Gastrocnemius medialis (tissue), 4 donors: ENCODE data around the gene SAA2. TPM values are rescaled to one million over a fixed set of nuclear protein-coding genes. Genes with fewer than 3 reads are reported as not detected.
"Not testable (repeated sequence)": the region's sequence is repeated elsewhere in the genome, so short reads cannot be mapped to it uniquely, and the experiment has no call there.

Source experiments
- ATAC-seq, 2 donors: fragments of 150-250 bp; one replicate each; pipeline ENCODE4 v1.9.1; 2016
- DNase-seq, 2 donors: peaks; one replicate each; pipeline ENCODE4 v3.0.0-alpha.2; 2019
- H3K27ac ChIP-seq, 4 donors: fragments of 200-600 bp; sonication (generic); 1 replicate in 1 of 4; 2 replicates in 3 of 4; pipeline ENCODE4 v1.5.1; 2016 to 2018; ENCODE audit warnings: mild to moderate bottlenecking in 2 of 4, moderate library complexity in 1 of 4
- H3K27me3 ChIP-seq, 3 donors: fragments of 200-600 bp; sonication (generic) in 2 of 3; 1 replicate in 1 of 3; 2 replicates in 2 of 3; pipeline versions ENCODE4 v1.5.1 to v1.6.0; 2016 to 2019; ENCODE audit warnings: mild to moderate bottlenecking in 1 of 3, moderate library complexity in 1 of 3
- H3K36me3 ChIP-seq, 2 donors: fragments of 200-600 bp; sonication (generic) in 1 of 2; one replicate each; pipeline ENCODE4 v1.5.1; 2017 to 2018
- H3K4me1 ChIP-seq, 2 donors: fragments of 200-600 bp; sonication (generic) in 1 of 2; one replicate each; pipeline ENCODE4 v1.5.1; 2016 to 2017; ENCODE audit warnings: mild to moderate bottlenecking in 2 of 2
- H3K4me3 ChIP-seq, 4 donors: fragments of 200-600 bp; sonication (generic) in 3 of 4; 1 replicate in 1 of 4; 2 replicates in 3 of 4; pipeline ENCODE4 v1.5.1; 2016 to 2019; ENCODE audit warnings: mild to moderate bottlenecking in 2 of 4
- H3K9me3 ChIP-seq, 3 donors: fragments of 200-600 bp; sonication (generic) in 2 of 3; 1 replicate in 1 of 3; 2 replicates in 2 of 3; pipeline ENCODE4 v1.5.1; 2016 to 2019
- POLR2A ChIP-seq, 2 donors: fragments of 450-650 bp; IDR thresholded peaks; one replicate each; pipeline ENCODE4 v1.6.1; 2017; ENCODE audit warnings: antibody characterized with exemption in 2 of 2, mild to moderate bottlenecking in 2 of 2, moderate library complexity in 2 of 2
- in situ Hi-C, 4 donors: fragments of 200-750 bp; cut with MboI; loops; one replicate each; pipeline versions ENCODE4 v1.15.0 to v1.8.0; 2017; ENCODE audit warnings: low sequenced_read_pairs in 4 of 4
- intact Hi-C: fragments of 100-400 bp; cut with DNase I; formaldehyde crosslinking; loops from one replicate; pipeline ENCODE4 v1.15.1; 2023; ENCODE audit warnings: low total_unique reads
- total RNA-seq, 4 donors: library from RNA; depleted of rRNA; stranded (reverse); fragments of >200 nt; gene quantifications; one replicate each; pipeline versions ENCODE4 v1.1.0 to v1.2.3, GENCODE V29; 2016
- TF ChIP-seq, protein P1 (sequence below), 5 experiments: fragments of 450-650 bp in 3 of 5; fragments of 200-600 bp in 2 of 5; sonication (generic) in 2 of 5; IDR thresholded peaks in 4 of 5; conservative IDR thresholded peaks in 1 of 5; 1 replicate in 4 of 5; 2 replicates in 1 of 5; pipeline ENCODE4 v1.5.1; 2016 to 2019; ENCODE audit warnings: antibody characterized with exemption in 5 of 5, mild to moderate bottlenecking in 3 of 5, moderate library complexity in 3 of 5

The SAA2 gene
- total RNA-seq, 4 donors from 2014 or later = 2.0 to 67.5 (median 42.8) TPM

DNA sequence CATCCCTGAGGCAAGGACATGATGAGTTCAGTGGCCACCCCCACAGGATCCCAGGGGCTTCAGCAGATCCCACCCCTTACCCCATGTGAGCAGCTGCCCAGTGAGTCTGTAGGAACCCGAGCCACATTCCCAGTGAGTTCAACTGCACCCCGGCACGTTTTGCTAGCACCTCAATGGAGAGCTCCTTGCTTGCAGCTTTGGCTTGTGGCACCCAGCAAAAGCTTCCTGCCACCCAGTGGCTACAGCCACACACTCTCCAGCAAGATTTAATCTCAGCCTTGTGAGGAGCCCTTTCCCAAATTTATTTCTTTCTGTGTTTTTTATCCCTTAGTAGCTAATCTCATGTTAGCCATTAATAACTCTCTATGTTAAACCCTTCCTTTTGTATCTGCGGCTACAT, 21.6 kb upstream of the SAA2 start:
- ATAC-seq (no peak), DNase-seq (no peak)
- H3K36me3 ChIP-seq = no peaks in the 10 kb centered on the region
- no peaks in the 10 kb centered on the region for H3K9me3 ChIP-seq
- no peaks in the 10 kb centered on the region for H3K27me3 ChIP-seq
- no peak for TF ChIP-seq POLR2A (IDR thresholded peaks at IDR 0.05)
- TF ChIP-seq, protein P1, sequence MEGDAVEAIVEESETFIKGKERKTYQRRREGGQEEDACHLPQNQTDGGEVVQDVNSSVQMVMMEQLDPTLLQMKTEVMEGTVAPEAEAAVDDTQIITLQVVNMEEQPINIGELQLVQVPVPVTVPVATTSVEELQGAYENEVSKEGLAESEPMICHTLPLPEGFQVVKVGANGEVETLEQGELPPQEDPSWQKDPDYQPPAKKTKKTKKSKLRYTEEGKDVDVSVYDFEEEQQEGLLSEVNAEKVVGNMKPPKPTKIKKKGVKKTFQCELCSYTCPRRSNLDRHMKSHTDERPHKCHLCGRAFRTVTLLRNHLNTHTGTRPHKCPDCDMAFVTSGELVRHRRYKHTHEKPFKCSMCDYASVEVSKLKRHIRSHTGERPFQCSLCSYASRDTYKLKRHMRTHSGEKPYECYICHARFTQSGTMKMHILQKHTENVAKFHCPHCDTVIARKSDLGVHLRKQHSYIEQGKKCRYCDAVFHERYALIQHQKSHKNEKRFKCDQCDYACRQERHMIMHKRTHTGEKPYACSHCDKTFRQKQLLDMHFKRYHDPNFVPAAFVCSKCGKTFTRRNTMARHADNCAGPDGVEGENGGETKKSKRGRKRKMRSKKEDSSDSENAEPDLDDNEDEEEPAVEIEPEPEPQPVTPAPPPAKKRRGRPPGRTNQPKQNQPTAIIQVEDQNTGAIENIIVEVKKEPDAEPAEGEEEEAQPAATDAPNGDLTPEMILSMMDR (IDR thresholded peaks at IDR 0.05 in 4 of 5, conservative IDR thresholded peaks at IDR 0.05 in 1 of 5) = no peak
- H3K4me3 ChIP-seq = no peak overlapping the region
- H3K4me1 ChIP-seq = no peaks in the 10 kb centered on the region
- intact Hi-C loops (no loop called here), in situ Hi-C loops (no loop called here)
- no peak overlapping the region for H3K27ac ChIP-seq

DNA sequence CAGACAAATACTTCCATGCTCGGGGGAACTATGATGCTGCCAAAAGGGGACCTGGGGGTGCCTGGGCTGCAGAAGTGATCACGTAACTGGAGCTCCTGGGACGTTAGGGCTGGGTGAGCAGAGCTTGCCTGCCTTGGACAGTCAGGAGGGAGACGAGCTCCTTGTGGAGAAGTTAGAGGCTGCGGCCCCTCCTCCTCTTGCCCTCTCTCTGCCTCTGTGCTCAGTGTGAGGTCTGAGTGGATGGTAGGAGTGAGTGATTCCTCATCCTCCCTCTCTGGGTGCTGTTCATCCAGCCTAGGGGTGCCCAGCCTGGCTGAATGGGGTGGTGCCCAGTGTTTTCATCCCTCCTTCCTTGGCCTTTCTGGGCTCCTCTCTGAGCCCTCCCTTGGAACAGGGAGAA, 20.8 kb upstream of the SAA2 start:
- H3K9me3 ChIP-seq, H3K36me3 ChIP-seq, H3K27ac ChIP-seq, in situ Hi-C loops, DNase-seq, H3K4me3 ChIP-seq, intact Hi-C loops, H3K27me3 ChIP-seq, H3K4me1 ChIP-seq, ATAC-seq: not testable (repeated sequence)

DNA sequence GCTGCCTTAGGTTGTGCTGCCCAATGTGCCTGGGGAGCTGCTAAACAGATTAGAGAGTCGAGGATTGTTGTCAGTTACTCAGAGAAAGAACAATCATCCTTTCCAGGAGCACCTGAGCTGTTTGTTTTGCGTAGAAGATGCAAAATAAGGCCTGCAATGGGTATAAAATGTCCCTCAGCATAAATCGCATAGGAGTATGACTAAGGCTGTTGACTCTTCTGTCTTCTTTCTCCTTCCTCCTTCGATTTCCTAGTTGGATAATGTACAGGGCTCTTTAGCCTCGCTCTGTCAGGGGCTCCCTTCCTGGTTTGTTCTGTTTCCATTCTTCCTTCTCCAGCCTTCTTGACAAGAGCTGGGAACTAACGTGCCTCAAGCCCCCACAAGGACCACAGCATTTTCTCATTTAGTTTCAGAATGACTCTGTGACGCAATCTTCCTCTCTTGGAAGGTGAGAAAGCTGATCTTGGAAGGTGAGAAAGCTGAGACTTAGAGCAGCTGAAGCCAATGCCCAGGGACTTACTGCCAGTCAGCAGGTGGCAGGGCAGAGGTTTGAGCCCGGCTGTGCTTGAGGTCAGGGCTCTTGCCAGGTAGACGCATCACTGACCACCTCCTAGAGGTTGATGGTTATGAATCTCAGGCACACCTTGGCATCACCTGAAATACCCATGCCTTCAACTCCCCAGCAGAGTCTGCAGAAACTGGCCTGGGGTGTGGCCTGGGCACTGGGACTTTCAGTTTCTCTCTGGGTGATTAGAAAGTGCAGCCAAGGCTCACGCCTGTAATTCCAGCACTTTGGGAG, 19.1 kb upstream of the SAA2 start:
- peak in 1 of 2 donors; percentile 47 for ATAC-seq
- H3K4me3 ChIP-seq, H3K36me3 ChIP-seq, in situ Hi-C loops, H3K9me3 ChIP-seq, H3K27me3 ChIP-seq, H3K4me1 ChIP-seq, intact Hi-C loops, DNase-seq, H3K27ac ChIP-seq: not testable (repeated sequence)

DNA sequence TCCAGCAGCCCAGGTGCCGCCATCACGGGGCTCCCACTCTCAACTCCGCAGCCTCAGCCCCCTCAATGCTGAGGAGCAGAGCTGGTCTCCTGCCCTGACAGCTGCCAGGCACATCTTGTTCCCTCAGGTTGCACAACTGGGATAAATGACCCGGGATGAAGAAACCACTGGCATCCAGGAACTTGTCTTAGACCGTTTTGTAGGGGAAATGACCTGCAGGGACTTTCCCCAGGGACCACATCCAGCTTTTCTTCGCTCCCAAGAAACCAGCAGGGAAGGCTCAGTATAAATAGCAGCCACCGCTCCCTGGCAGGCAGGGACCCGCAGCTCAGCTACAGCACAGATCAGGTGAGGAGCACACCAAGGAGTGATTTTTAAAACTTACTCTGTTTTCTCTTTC, 17.5 kb upstream of the SAA2 start, which contains the start of gene SAA1:
SAA1 (plus strand) TSS at position 316 of the 400 bp plus-strand sequence. CDS start 624 bp downstream, outside the sequence.
- H3K4me3 ChIP-seq = no peak within 1 kb of the TSS
- peak; percentile 45 to 92 for ATAC-seq
- intact Hi-C loops (no loop called here), in situ Hi-C loops (no loop called here)
- H3K9me3 ChIP-seq = no peaks in the 10 kb centered on the region
- no peaks in the 10 kb centered on the region for H3K36me3 ChIP-seq
- no peaks in the 10 kb centered on the region for H3K4me1 ChIP-seq
- peak in 1 of 2 donors; percentile 84 for DNase-seq
- no peaks in the 10 kb centered on the region for H3K27me3 ChIP-seq
- TF ChIP-seq, protein P1 (IDR thresholded peaks at IDR 0.05 in 4 of 5, conservative IDR thresholded peaks at IDR 0.05 in 1 of 5) = no peak
- no peak for TF ChIP-seq POLR2A (IDR thresholded peaks at IDR 0.05)
- H3K27ac ChIP-seq = peak within 1 kb of the TSS in 1 of 4 donors; percentile 55

DNA sequence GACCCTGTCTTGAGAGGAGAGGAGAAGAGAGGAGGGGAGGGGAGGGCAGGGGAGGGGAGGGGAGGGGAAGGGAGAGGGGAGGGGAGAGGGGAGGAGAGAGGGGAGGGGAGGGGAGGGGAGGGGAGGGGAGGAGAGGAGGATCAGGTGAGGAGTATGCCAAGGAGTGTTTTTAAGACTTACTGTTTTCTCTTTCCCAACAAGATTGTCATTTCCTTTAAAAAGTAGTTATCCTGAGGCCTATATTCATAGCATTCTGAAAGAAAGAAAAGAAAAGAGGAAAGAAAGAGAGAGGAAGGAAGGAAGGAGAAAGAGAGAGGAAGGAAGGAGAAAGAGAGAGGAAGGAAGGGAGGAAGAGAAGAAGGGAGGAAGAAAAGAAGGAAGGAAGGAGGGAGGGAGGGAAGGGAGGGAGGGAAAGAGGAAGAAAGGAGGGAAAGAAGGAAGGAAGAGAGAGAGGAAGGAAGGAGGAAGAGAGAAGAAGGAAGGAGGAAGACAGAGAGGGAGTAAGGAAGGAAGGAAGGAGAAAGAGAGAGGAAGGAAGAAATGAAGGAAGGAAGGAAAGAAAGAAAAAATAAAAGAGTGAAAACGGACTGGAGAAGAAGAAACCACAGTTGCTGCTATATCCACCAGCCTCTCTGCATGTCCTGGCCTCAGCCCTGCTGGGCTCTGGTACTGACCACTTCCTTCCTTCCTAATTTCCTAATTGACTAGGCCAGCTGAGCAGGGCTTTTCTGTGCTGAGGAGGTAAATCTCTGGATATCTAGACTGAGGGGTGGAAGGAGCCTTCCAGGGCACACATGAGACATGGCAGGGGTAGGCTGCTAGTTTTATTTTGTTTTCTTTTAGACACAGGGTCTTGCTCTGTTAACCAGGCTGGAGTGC, 16.4 kb upstream of the SAA2 start:
- TF ChIP-seq POLR2A (IDR thresholded peaks at IDR 0.05) = no peak
- TF ChIP-seq, protein P1 (IDR thresholded peaks at IDR 0.05 in 4 of 5, conservative IDR thresholded peaks at IDR 0.05 in 1 of 5) = no peak
- Histone ChIP-seq H3K4me3 (no peak overlapping the region), H3K9me3 (no peaks in the 10 kb centered on the region), H3K4me1 (no peaks in the 10 kb centered on the region), H3K27ac (no peak overlapping the region), H3K36me3 (no peaks in the 10 kb centered on the region), H3K27me3 (no peaks in the 10 kb centered on the region)
- intact Hi-C loops (no loop called here), in situ Hi-C loops (no loop called here)
- no peak for DNase-seq
- ATAC-seq = no peak
